HG03095 (cell line): ENCODE data around the gene ZEB1.
A peak's percentile ranks its signal among the peaks of the same experiment; 100 is the strongest.
"Not testable (repeated sequence)": the region's sequence is repeated elsewhere in the genome, so short reads cannot be mapped to it uniquely, and the experiment has no call there.

Experiments
- ATAC-seq: cut with Tn5 transposase; IDR thresholded peaks from one replicate; pipeline ENCODE4 v1.9.1; 2021; ENCODE audit warnings: moderate library complexity; ENCODE audit not compliant: unreplicated experiment

The ZEB1 gene

DNA sequence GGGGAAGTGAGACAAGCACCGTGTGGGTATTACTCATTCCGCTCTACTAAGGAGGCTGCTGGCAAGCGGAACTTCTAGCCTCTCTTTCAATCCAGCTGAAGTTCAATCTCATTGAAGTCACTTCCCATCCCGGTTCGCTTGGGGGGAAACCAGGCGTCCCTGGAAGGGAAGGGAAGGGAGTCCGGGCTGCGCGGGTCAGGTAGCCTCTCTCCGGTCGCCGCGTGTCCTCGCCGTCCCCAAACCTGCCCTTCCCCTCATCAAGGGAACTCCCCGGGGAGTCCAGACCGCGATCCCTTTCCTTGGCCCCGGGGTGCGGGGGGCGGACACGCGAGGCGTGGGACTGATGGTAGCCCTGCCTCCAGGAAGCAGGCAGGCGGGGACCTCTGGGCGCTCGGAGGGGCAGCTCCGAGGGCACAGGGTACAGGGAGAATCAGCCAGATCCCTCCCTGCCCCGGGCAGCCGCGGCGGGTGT, 598 bp upstream of the ZEB1 start:
- ATAC-seq = peak; percentile 69

DNA sequence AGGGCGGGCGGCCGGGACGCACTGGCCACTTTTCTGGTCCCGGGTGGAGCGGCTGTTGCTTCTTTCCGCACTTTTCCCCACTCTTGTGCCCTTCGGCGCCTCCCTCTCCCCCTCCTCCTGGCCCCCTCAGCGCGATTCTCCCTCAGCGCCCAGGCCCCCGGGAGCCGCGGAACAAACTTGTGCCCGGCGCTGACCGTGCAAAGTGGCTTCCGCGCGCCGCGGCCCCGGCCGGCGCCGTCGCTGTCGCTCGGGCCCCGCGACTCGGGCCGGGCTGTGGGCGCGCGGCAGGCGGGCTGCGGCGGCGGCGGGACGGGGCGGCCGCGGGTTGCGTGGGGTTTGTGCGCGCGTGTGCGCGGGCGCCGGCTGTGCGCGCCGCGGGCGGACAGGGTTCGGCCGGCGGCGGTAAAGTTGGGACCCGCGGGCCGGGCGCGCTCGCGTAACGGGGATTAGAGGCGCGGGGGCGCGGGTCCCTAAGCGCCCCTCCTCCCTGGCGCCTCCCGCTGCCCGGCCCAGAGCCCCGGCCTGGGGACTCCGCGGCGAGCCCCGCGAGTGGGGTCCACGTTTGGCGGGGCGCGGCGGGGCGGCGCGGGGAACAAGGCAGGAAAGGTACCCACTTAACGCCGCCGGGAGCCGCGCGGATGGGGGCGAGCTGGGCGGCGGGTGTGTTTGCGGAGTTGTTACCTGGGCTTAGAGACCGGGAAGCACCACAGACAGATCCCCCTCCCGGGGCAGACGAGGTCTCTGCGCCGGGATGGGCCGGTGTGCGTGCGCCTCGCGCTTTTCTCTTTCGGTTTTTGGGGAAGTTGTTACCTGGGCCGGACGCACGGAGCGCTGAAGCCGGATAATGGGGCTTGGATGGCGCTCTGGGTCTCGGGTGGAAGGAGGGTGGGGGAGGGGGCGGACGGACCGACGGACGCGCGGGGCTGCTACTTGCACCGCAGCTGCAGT, 860 bp downstream of the ZEB1 start:
- peak; percentile 27 for ATAC-seq

DNA sequence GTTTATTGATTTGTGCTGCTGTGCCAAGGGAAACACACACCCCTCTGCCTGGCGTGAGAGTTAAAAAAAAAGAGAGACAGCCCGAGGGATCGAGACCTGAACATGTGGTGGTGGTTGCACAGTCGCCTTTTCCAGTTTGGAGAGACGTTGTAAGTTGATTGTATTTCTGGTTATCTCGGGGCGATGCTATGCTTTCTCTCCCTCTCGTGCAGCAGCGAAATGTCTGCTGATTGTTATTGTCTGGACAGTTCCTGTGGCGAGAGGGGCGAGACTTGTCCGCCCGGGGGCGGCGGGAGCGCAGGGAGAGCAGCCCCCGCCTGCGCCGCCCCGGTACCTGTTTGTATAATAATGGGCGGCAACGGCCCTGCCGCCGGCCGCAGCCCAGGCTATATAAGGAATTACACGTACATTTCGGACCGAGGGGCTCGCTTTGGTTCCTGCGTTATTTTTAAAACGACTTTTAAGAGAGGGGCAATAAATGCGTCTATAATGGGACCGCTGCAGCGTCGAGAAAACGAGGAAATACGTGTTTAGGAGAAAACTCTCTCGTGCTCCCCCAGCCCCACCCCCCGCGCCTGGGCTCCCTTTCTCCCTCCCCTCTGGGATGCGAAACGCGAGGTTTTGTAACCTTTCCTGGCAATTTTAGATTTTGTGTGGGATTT, 1.7 kb downstream of the ZEB1 start:
- ATAC-seq = no peak

DNA sequence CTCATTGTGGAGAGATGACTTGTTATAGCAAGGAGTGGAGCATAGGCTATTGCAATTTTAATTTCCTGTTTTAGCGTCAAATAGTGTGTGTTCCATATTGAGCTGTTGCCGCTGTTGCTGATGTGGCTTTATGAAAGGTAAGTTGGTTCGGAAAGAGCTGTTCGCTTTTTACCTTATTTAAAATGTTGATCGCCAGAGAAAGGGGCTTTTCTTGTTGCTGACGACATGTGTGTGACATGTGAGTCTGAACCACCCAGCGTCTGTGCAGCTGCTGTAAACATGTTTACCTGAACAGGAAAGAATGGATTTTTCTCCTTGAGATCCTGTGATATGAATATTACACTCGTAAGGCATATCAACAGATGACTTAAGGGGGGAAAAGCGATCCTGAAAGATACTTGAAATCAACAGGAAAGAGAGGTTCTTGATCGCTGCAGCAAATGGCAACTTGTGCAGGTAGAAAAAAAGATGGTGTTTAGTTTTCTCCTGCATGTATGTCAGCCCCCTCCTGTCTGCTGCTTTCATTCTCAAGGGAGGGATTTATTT, 2.5 kb downstream of the ZEB1 start:
- ATAC-seq = no peak

DNA sequence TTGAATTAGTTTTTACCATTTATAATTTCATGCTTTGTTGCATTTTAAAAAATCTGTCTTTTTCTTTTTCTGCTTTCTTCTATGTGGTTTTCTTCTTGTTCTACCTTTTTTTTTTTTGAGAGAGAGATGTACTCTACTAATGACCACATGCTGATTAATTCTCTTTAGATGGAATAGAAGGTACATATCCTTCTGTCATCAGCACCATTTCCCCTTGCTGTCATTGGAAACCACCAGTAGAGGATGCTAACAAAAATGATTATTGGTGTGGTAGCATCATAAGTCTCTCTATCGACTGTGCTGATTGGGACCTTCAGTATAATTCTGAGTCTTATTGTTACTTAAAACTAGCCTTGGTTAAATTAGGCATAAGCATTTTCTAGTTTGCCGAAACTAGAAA, 3.6 kb downstream of the ZEB1 start:
- ATAC-seq = no peak

DNA sequence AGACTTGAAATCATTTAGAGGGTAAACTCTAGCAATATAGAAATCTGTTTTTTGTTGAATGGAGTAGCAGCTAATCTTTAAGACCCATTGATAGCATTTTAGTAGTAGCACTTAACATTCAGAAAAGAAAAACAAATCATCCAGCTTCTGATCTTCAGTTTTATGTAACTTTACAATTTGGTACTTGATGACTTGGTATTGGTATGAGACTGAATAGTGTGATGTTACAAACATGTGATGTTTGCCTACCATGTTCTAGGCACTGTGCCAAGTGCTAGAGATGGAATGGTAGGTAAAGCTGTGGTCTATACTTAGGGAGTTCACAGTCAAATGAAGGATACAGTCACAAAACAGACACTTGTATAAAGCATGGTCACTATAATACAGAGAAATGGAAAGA, 21.3 kb downstream of the ZEB1 start:
- ATAC-seq = no peak

DNA sequence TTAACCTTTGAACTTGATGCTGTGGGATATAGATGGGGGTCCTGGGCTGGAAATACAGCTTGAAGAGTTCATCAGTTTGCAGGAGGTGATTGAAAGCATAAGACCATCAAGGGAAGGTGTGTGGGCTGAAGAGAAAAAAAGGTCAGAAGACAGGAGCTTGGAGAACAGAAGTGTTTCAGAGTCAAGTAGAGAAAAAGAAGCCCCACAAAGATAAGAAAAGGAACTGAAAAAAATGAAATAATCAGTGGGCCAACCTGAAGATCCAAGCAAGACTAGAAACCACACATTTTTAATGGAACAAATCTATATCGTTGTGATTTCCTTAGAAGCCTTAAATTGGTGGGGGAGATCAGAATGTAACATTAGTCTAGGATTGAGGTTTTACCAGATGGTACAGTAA, 22.5 kb downstream of the ZEB1 start:
- ATAC-seq = peak; percentile 45

DNA sequence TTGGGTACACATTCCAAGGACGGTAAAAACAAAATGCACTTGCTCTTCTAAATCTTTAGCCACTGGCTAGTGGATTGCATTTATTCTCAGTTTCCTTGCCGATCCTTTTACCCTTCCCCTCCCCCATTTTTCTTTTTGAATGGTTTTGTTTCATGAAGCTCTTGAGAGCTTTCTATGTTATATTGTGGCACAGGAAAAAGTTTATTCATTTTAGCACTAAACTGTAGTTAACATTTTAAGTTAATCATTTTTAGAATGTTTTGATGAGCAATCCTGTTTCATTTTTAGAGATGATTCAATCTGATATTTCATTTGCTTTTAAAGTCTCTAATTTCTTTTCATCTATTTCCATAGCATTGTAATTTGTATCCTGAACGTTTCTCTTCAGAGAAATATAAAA, 24.0 kb downstream of the ZEB1 start:
- ATAC-seq = no peak

DNA sequence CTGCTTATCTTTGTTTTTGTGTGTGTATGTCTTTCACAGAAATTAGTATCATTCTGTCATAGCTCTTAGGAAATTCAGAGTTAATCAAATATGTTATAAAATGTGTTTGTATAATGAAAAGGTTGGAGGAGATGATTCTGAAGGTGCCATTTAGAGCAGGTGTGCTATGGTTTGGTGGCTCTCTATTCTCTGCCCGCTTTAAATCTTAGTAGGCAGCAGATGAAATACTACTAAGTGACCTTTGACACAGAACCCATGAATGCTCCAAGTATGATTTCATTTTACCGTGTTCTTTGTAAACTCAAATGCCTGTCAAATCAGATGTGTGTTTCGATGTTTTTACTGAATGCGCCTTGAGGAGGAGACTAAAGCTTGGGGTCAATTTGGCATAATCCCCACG, 24.5 kb downstream of the ZEB1 start:
- ATAC-seq = no peak

DNA sequence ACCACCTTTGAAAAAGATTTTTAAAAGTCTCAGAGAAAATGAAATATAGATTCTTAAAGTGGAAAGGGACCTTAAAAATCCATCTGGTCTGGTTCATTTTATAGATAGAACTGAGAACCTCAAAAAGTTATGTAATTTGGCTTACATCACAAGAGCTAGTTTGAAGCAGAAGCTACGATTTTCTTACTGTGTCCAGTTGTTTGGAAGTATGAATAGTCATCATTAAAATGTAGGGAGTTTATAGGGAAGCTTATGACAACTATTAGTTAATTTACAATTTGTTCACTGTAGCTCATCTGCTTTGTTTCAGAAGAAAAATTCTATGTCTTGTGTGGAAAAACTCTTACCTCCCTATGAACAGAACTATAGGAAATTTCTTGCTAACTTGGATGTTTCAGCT, 26.9 kb downstream of the ZEB1 start:
- ATAC-seq = no peak

DNA sequence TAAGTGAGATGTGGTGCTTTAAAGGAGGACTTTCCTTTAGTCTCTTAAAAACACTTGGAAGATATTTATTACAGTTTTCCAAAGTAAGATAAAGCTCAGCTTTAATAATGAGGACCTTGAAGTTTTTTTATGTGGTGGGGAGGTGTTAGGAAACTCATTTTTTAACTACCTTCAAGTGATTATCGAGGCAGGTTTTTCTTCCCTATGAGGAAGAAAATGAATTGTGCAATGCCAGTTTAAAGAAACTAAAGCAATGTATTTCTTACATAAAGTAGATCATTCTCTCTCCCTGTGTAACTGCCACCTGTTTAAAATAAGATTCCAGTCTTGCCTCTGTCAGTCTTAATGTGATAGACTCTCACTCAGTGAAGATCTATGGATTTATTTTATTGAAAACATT, 27.9 kb downstream of the ZEB1 start:
- ATAC-seq = no peak

DNA sequence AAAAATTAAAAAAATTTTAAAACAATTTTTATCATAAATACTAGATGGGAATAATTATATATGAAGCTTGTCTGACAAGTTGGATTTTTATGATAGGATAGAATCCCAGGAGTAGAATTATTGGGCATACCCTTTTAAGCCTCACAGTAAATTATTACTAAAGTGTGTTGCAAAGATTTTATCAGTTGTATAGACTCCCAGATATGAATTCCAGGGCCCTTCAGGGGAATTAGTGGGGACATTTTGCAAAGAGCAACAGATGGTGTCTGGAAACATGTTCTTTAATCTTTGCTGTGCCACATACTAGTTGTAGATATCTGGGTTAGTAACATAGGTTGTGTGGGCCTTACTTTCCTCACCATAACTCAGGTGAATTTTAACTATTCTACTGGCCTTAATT, 28.7 kb downstream of the ZEB1 start:
- ATAC-seq = no peak

DNA sequence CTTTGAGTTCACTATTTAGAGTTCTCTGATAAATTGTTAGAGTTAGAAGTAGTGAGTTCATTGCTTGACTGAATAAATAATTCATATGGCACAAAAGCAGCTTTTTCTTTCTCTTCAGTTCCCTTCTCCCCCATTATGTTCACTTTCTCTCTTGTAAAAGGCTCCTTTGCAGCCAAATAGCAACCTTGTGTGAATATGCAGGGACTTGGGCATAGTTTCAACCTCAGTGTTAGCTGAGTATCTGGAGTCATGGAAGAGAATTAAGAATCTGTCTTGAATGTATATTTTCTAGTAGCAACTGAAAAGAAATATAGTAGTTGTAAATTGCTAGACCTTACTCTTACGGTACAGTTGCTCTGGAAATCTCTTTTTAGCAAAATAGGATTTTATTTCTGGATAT, 31.9 kb downstream of the ZEB1 start:
- ATAC-seq = no peak

DNA sequence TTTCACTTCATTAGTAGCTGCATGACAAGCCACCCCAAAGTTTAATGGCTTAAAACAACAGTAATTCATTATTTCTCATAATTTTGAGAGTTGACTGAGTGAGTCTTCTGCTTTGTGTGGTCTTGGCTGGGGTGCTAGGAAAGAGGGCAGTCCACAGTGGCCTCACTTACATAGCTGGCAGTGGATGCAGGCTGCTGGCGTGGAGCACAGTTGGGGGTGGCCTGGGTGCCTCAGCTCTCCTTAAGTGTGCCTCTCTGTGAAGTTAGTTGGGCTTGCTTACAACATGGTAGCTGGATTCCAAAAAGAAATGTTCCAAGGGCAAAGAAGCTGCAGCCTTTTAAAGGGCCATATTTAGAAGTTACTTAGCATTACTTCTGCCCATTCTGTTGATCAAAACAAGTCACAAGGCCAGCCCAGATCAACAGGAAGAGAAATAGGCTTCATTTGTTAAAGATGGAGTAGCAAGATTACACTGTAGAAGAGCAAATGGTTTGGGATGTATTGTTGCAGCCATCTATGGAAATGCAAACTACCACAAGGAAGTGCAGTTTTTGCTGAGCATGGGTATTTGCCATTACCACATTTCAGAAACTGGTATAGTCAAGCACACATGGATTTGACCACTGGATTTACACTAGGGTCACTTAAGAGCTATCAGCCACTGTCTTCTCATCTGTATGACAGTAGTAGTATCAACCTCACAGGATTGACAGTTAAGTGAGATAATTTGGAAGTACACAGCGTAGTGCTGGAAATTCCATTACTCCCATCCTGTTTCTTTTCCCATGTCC, 33.6 kb downstream of the ZEB1 start:
- ATAC-seq = no peak

DNA sequence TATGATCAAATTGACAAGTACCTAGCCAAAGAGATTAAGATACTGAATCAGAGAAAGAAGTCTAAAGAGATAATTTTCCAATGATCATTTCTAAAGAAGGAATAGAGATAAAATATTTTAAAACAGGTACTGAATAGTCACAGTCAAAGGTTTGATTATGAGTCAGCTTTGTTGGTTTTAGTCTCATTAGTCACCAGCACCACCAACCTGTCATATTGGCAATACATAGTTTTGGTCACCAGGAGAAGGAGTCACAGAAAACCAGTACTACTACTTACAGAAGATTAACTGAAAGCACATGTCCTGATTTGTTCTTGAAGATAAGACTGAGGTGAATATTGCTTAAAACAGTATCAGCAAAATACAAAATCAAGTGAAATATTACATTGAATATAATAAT, 34.6 kb downstream of the ZEB1 start:
- peak; percentile 93 for ATAC-seq

DNA sequence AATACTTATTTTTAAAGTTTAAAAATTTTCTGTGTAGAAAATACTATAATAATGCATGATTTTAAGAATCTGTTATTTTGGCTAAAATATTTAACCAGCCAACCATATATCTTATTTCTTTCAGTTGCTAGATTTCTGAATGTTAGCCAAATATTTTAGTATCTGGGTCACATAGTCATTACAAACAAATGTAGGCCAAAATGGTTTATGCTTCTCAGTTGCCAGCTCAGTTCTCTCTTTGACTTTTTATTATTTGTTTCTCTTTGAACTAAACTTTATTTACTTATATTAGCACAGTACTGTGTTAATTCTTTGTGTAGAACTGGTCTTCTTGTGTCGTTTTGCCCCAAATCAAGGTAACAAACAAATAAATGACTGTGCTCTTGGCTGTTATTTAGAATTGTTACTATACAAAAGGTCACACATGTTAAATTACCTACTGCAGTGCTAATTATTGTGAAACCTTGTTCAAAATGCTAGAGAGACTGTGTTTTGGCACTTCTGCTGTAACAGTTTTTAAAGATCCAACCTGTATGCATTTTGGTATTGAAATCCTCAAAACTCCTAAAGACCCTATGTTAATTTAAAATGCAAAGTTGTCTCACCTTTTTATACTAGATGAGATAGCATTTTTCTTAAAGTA, 39.8 kb downstream of the ZEB1 start:
- ATAC-seq = no peak

DNA sequence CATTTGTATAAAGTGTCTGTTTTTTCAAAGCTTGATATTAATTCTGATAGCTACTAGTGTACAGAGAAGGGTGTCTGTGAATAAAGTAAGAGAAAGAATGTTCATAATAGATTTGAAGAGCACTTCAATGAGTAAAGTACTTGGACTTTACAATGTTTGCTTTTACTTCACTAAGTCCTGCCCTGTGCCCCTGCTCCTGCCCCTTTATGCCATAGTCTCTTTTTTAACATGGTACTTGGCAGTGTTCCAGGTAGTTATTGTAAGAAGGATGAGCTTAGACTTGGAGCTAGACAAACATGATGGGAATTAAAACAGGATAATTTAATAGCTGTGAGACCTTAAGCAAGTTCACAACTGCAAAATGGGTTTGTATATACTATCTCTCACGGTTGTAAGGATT, 41.0 kb downstream of the ZEB1 start:
- ATAC-seq = no peak

DNA sequence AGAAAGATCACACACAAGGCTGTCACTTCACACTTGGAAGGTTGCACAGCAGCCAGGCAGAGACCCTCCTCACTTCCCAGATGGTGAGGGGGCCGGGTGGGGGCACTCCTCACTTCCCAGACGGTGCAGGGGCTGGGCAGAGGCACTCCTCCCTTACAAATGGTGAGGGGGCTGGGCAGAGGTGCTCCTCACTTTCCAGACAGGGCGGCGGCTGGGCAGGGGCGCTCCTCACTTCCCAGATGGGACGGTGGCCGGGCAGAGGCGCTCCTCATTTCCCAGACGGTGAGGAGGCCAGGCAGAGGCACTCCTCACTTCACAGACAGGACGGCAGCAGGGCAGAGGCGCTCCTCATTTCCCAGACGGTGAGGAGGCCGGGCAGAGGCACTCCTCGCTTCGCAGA, 42.5 kb downstream of the ZEB1 start:
- not testable (repeated sequence) for ATAC-seq

DNA sequence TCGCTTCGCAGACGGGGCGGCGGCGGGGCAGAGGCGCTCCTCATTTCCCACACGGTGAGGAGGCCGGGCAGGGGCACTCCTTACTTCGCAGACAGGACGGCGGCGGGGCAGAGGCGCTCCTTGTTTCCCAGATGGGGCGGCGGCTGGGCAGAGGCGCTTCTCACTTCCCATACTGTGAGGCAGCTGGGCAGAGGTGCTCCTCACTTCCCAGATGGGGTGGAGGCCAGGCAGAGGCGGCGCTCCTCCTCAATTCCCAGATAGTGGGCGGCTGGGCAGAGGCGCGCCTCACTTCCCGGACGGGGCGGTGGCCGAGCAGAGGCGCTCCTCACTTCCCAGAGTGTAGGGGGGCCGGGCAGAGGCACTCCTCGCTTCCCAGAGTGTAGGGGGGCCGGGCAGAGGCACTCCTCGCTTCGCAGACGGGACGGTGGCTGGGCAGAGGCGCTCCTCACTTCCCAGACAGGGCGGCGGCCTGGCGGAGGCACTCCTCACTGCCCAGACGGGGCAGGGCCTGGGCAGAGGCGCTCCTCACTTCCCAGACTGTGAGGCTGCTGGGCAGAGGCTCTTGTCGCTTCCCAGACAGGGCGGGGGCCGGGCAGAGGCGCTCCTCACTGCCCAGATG, 43.1 kb downstream of the ZEB1 start:
- no peak for ATAC-seq

DNA sequence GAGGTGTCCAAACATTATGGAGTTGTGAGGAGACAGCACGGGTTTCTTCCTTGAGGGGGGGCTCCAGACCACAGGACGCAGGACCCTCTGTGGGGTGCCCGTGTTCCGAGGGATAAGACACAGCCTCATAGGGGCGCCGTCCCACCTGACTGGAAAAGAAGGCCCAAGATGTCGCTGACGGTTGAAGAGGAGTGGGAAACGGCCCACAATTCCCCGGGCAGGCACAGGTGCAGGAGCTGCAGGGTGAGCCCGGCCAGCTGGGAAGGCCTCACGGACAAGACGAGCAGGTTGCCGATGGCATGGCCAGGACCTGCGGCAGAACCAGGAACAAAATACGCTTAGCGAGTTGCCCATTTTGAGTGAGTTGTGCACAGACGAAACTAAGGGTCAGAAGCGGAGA, 44.7 kb downstream of the ZEB1 start:
- ATAC-seq = not testable (repeated sequence)
